Neural progenitor cell (in vitro differentiated cells): ENCODE measurements around the gene TMPO.

Source experiments
- CTCF ChIP-seq: fragments of 200-600 bp; sonication (generic); IDR thresholded peaks from 2 replicates; pipeline ENCODE4 v1.5.1; 2017; ENCODE audit warnings: antibody characterized with exemption, mild to moderate bottlenecking
- EZH2 ChIP-seq: fragments of 200-600 bp; sonication (generic); IDR thresholded peaks from 2 replicates; pipeline ENCODE4 v1.6.1; 2017; ENCODE audit warnings: antibody characterized with exemption, mild to moderate bottlenecking, moderate library complexity
- EZH2phosphoT487 ChIP-seq: fragments of 200-600 bp; sonication (generic); IDR thresholded peaks from 2 replicates; pipeline ENCODE4 v1.6.1; 2017; ENCODE audit warnings: antibody characterized with exemption

GRCh38 chr12:98543701-98544100 is 28.3 kb downstream of the TMPO start:
- TF ChIP-seq EZH2 (no peak), CTCF (no peak), EZH2phosphoT487 (no peak)
